SK-N-SH (cell line): ENCODE results near the gene FAM219A. TPM values are rescaled to one million over a fixed set of nuclear protein-coding genes. Genes with fewer than 3 reads are reported as not detected.

ENCODE experiments used
- CTCF ChIA-PET: fragments of 300-600, 350-600 bp; formaldehyde crosslinking; extraction: SDS; loops from one replicate; lab custom pipeline; 2021; lab: Yijun Ruan, JAX
- POLR2A ChIA-PET: fragments of 350-600 bp; sonication (Branson Sonifier 250); formaldehyde crosslinking; extraction: SDS; loops from one replicate; lab custom pipeline; 2020; ENCODE audit warnings: antibody characterized with exemption, inconsistent platforms; lab: Yijun Ruan, JAX
- DNase-seq: peaks from one replicate; pipeline ENCODE4 v3.0.0; 2012
- H2AFZ ChIP-seq: fragments of 200-600 bp; sonication (generic); 2 replicates; pipeline ENCODE4 v1.8.1; 2016; ENCODE audit warnings: antibody characterized with exemption, mild to moderate bottlenecking, low read depth
- H3F3A ChIP-seq: fragments of 200-600 bp; sonication (generic); replicated peaks from 2 replicates; pipeline ENCODE3; 2016; ENCODE audit warnings: antibody characterized with exemption, mild to moderate bottlenecking; ENCODE audit not compliant: insufficient read depth
- H3K27ac ChIP-seq, 2 experiments: fragments of 200-500 bp in 1 of 2; fragments of 200-600 bp in 1 of 2; sonication (Bioruptor generic) in 1 of 2; sonication (generic), shearing (Covaris generic) in 1 of 2; 2 replicates each; pipeline versions ENCODE4 v1.5.1 to v1.6.1; 2014 to 2016; ENCODE audit warnings: low read depth in 2 of 2, inconsistent platforms in 1 of 2, low read length in 1 of 2, mild to moderate bottlenecking in 1 of 2, mixed read lengths in 1 of 2
- H3K27me3 ChIP-seq: fragments of 200-600 bp; sonication (generic), shearing (Covaris generic); 2 replicates; pipeline ENCODE4 v1.6.1; 2016; ENCODE audit warnings: mixed run types; ENCODE audit not compliant: insufficient read depth
- H3K36me3 ChIP-seq, 2 experiments: fragments of 200-500 bp in 1 of 2; fragments of 200-600 bp in 1 of 2; sonication (Bioruptor generic) in 1 of 2; sonication (generic) in 1 of 2; replicated peaks in 1 of 2; 2 replicates each; pipeline versions ENCODE3 to v1.5.1; 2014 to 2016; ENCODE audit warnings: low read length in 1 of 2, mild to moderate bottlenecking in 1 of 2; ENCODE audit not compliant: insufficient read depth in 2 of 2, control insufficient read depth in 1 of 2
- H3K4me1 ChIP-seq, 2 experiments: fragments of 200-500 bp in 1 of 2; fragments of 200-600 bp in 1 of 2; sonication (Bioruptor generic) in 1 of 2; sonication (generic), shearing (Covaris generic) in 1 of 2; 2 replicates each; pipeline versions ENCODE4 v1.5.1 to v1.6.1; 2014 to 2016; ENCODE audit warnings: low read depth in 1 of 2, low read length in 1 of 2, mixed run types in 1 of 2; ENCODE audit not compliant: insufficient read depth in 2 of 2, control insufficient read depth in 1 of 2
- H3K4me2 ChIP-seq: fragments of 200-600 bp; sonication (generic), shearing (Covaris generic); 2 replicates; pipeline ENCODE4 v1.6.1; 2017; ENCODE audit warnings: mixed run types
- H3K4me3 ChIP-seq, 2 experiments: fragments of 200-500 bp in 1 of 2; fragments of 200-600 bp in 1 of 2; sonication (Bioruptor generic) in 1 of 2; sonication (generic), shearing (Covaris generic) in 1 of 2; 2 replicates each; pipeline versions ENCODE4 v1.5.1 to v1.8.1; 2014 to 2016; ENCODE audit warnings: low read depth in 2 of 2, inconsistent platforms in 1 of 2, low read length in 1 of 2, mild to moderate bottlenecking in 1 of 2, mixed read lengths in 1 of 2, moderate library complexity in 1 of 2
- H3K79me2 ChIP-seq: fragments of 200-600 bp; sonication (generic); 2 replicates; pipeline ENCODE4 v1.8.1; 2017; ENCODE audit warnings: mild to moderate bottlenecking; ENCODE audit not compliant: insufficient read depth
- H3K9ac ChIP-seq: fragments of 200-600 bp; sonication (generic); 2 replicates; pipeline ENCODE4 v1.6.1; 2017; ENCODE audit warnings: mixed run types
- H3K9me2 ChIP-seq: fragments of 200-600 bp; sonication (generic); 2 replicates; pipeline ENCODE4 v1.6.1; 2017; ENCODE audit warnings: mixed run types
- H3K9me3 ChIP-seq: fragments of 200-600 bp; sonication (generic); 2 replicates; pipeline ENCODE4 v1.6.1; 2017; ENCODE audit warnings: mixed run types, mild to moderate bottlenecking, moderate library complexity
- H4K20me1 ChIP-seq: fragments of 200-600 bp; sonication (generic); 2 replicates; pipeline ENCODE4 v1.6.1; 2017; ENCODE audit warnings: mild to moderate bottlenecking, mixed run types; ENCODE audit not compliant: insufficient read depth
- CHD2 ChIP-seq: fragments of 150-350 bp; IDR thresholded peaks from 2 replicates; pipeline ENCODE4 v1.6.1; 2018; ENCODE audit warnings: low read length; ENCODE audit not compliant: partially characterized antibody
- EP300 ChIP-seq, 2 experiments: IDR thresholded peaks; 2 replicates each; pipeline versions ENCODE4 v1.4.0 to v1.6.1; 2012; ENCODE audit warnings: borderline replicate concordance in 1 of 2, low read depth in 1 of 2, low read length in 1 of 2
- FOSL2 ChIP-seq: IDR thresholded peaks from 2 replicates; pipeline ENCODE4 v1.4.0; 2012; ENCODE audit warnings: low read depth, mild to moderate bottlenecking, moderate library complexity, borderline replicate concordance
- GABPA ChIP-seq: IDR thresholded peaks from 2 replicates; pipeline ENCODE4 v1.4.0; 2012; ENCODE audit warnings: low read depth, mild to moderate bottlenecking
- GATA2 ChIP-seq: sonication (generic); formaldehyde crosslinking; IDR thresholded peaks from 2 replicates; pipeline ENCODE4 v1.5.0; 2020; ENCODE audit warnings: mild to moderate bottlenecking, missing genetic modification reagents
- NRF1 ChIP-seq: IDR thresholded peaks from 2 replicates; pipeline ENCODE4 v1.6.1; 2012; ENCODE audit warnings: low read depth, mild to moderate bottlenecking, low read length
- RFX5 ChIP-seq: IDR thresholded peaks from 2 replicates; pipeline ENCODE4 v1.6.1; 2012; ENCODE audit warnings: mild to moderate bottlenecking, improper control_type of control experiment, low read length
- SMC3 ChIP-seq: IDR thresholded peaks from 2 replicates; pipeline ENCODE4 v1.6.1; 2012; ENCODE audit warnings: low read depth, low read length, improper control_type of control experiment
- TCF12 ChIP-seq: IDR thresholded peaks from 2 replicates; pipeline ENCODE4 v1.4.0; 2012
- TEAD4 ChIP-seq: IDR thresholded peaks from 2 replicates; pipeline ENCODE4 v1.4.0; 2012; ENCODE audit warnings: mild to moderate bottlenecking, borderline replicate concordance; ENCODE audit not compliant: insufficient read depth
- YY1 ChIP-seq: IDR thresholded peaks from 2 replicates; pipeline ENCODE4 v1.4.0; 2012; ENCODE audit warnings: low read depth, mild to moderate bottlenecking
- WGBS: methylation state at CpG from one replicate; pipeline ENCODE4 v1.1.6; 2017; ENCODE audit warnings: low lambda C conversion rate; 5-methylcytosine and 5-hydroxymethylcytosine counted together
- polyA plus RNA-seq, 3 experiments: library from polyadenylated mRNA; depleted of rRNA; stranded (reverse); fragments of >200 nt; gene quantifications; 2 replicates each; pipeline ENCODE4 v1.2.3, GENCODE V29; 2012
- TF ChIP-seq, protein P1 (sequence below): fragments of 150-350 bp; IDR thresholded peaks from 2 replicates; pipeline ENCODE4 v1.6.1; 2016; ENCODE audit warnings: mild to moderate bottlenecking, low read depth, low read length
- TF ChIP-seq, protein P2 (sequence below): fragments of 150-350 bp; IDR thresholded peaks from 2 replicates; pipeline ENCODE4 v1.6.1; 2017; ENCODE audit warnings: antibody characterized with exemption, low read length, low read depth, borderline replicate concordance
- TF ChIP-seq, protein P3 (sequence below): IDR thresholded peaks from 2 replicates; pipeline ENCODE4 v1.4.0; 2012; ENCODE audit warnings: low read depth, borderline replicate concordance
- TF ChIP-seq, protein P4 (sequence below): IDR thresholded peaks from 2 replicates; pipeline ENCODE4; 2012
- TF ChIP-seq, protein P5 (sequence below): IDR thresholded peaks from 2 replicates; pipeline ENCODE4 v1.6.1; 2012; ENCODE audit warnings: mild to moderate bottlenecking, low read depth, low read length, moderate library complexity
- TF ChIP-seq, protein P6 (sequence below): fragments of 200-600 bp; sonication (generic); IDR thresholded peaks from 2 replicates; pipeline ENCODE4 v1.6.1; 2017; ENCODE audit warnings: antibody characterized with exemption, mild to moderate bottlenecking, moderate library complexity

The FAM219A gene
- polyA plus RNA-seq, 1 of the 3 experiments (the other 2 are of a cell fraction), result 15.7 TPM

DNA sequence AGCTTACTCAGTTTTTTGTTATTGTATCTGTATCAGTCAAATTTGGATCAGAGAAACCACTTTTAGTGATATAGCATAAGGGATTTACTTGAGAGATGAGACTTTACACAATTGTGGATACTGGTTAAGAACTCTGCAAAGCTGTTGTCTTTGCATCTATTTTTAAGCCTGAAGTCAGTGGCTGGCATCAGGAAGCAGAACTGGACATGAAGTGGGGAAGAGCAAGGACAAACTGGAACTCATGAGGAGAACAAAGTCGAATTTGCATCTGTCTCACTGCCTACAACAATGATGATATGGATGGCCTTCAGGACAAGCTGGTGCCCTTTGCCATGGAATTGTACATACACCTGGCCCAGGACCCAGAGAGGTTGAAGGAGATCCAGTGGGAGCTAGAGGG is 65.9 kb downstream of the FAM219A start:
- POLR2A ChIA-PET, result no interaction called here
- H3K9me3 ChIP-seq, result no peaks in the 10 kb centered on the region
- H4K20me1 ChIP-seq, result no peaks in the 10 kb centered on the region
- no peaks in the 10 kb centered on the region for H3K79me2 ChIP-seq
- peaks cover 4 to 5% of the 10 kb centered on the region in 2 experiments for H3K36me3 ChIP-seq
- CTCF ChIA-PET, result interaction anchor here (0.7 to 5.2 kb wide), 7 partner anchors 11 to 199 kb away, joined by 3 to 36 read pairs (median 5); no protein-coding TSS in a partner anchor
- 92% methylated on average over 1 of the region's 1 CpG for WGBS
- no peaks in the 10 kb centered on the region for H3K27me3 ChIP-seq
- no peak overlapping the region for H3K4me2 ChIP-seq
- H3K9ac ChIP-seq, result no peak overlapping the region
- H3K9me2 ChIP-seq, result 0 out of 2 replicates have a peak, but pooled peaks cover 2% of the 10 kb centered on the region
- DNase-seq, result no peak
- H3K27ac ChIP-seq, result no peak overlapping the region
- H3K4me3 ChIP-seq, result no peak overlapping the region
- TF ChIP-seq SMC3, result no peak
- no peak for TF ChIP-seq YY1
- no peak for TF ChIP-seq RFX5
- TF ChIP-seq, protein P1, sequence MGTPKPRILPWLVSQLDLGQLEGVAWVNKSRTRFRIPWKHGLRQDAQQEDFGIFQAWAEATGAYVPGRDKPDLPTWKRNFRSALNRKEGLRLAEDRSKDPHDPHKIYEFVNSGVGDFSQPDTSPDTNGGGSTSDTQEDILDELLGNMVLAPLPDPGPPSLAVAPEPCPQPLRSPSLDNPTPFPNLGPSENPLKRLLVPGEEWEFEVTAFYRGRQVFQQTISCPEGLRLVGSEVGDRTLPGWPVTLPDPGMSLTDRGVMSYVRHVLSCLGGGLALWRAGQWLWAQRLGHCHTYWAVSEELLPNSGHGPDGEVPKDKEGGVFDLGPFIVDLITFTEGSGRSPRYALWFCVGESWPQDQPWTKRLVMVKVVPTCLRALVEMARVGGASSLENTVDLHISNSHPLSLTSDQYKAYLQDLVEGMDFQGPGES, result no peak
- TF ChIP-seq, protein P2, sequence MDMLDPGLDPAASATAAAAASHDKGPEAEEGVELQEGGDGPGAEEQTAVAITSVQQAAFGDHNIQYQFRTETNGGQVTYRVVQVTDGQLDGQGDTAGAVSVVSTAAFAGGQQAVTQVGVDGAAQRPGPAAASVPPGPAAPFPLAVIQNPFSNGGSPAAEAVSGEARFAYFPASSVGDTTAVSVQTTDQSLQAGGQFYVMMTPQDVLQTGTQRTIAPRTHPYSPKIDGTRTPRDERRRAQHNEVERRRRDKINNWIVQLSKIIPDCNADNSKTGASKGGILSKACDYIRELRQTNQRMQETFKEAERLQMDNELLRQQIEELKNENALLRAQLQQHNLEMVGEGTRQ, result no peak
- TF ChIP-seq FOSL2, result no peak
- TF ChIP-seq, protein P3, sequence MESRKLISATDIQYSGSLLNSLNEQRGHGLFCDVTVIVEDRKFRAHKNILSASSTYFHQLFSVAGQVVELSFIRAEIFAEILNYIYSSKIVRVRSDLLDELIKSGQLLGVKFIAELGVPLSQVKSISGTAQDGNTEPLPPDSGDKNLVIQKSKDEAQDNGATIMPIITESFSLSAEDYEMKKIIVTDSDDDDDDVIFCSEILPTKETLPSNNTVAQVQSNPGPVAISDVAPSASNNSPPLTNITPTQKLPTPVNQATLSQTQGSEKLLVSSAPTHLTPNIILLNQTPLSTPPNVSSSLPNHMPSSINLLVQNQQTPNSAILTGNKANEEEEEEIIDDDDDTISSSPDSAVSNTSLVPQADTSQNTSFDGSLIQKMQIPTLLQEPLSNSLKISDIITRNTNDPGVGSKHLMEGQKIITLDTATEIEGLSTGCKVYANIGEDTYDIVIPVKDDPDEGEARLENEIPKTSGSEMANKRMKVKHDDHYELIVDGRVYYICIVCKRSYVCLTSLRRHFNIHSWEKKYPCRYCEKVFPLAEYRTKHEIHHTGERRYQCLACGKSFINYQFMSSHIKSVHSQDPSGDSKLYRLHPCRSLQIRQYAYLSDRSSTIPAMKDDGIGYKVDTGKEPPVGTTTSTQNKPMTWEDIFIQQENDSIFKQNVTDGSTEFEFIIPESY, result no peak
- TF ChIP-seq, protein P4, sequence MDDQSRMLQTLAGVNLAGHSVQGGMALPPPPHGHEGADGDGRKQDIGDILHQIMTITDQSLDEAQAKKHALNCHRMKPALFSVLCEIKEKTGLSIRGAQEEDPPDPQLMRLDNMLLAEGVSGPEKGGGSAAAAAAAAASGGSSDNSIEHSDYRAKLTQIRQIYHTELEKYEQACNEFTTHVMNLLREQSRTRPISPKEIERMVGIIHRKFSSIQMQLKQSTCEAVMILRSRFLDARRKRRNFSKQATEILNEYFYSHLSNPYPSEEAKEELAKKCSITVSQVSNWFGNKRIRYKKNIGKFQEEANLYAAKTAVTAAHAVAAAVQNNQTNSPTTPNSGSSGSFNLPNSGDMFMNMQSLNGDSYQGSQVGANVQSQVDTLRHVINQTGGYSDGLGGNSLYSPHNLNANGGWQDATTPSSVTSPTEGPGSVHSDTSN, result no peak
- TF ChIP-seq CHD2, result no peak
- H2AFZ ChIP-seq, result no peak overlapping the region
- peaks cover 4% of the 10 kb centered on the region for H3F3A ChIP-seq
- H3K4me1 ChIP-seq, result no peaks in the 10 kb centered on the region

DNA sequence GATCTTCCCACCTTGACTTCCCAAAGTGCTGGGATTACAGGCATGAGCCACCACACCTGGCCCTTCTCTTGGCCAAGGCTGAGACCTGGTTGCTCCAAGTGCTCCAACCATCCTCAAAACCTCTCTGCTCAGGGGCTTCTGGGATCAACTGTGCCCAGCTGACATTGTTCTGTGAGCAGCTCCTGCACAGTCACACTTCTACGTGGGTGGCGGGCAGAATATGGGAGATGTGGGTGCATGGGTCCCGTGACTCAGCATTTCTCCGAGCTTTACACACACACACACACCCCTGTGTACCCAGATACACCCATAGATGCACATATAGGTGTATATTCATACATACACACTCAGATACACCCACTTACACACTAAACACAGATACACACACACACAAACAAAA is 71.1 kb downstream of the FAM219A start:
- DNase-seq, result no peak
- no peak overlapping the region for H3K27ac ChIP-seq
- H3K9me2 ChIP-seq, result 0 out of 2 replicates have a peak, but pooled peaks cover 2% of the 10 kb centered on the region
- H2AFZ ChIP-seq, result no peak overlapping the region
- H4K20me1 ChIP-seq, result no peaks in the 10 kb centered on the region
- H3K27me3 ChIP-seq, result no peaks in the 10 kb centered on the region
- H3K9me3 ChIP-seq, result no peaks in the 10 kb centered on the region
- no peak overlapping the region for H3K9ac ChIP-seq
- H3K36me3 ChIP-seq, result no peaks in the 10 kb centered on the region
- H3K4me2 ChIP-seq, result no peak overlapping the region
- H3K79me2 ChIP-seq, result no peaks in the 10 kb centered on the region
- H3K4me1 ChIP-seq, result no peaks in the 10 kb centered on the region
- CTCF ChIA-PET, result interaction anchor here (0.9 to 2.8 kb wide), 3 partner anchors 16 to 113 kb away, joined by 3 to 17 read pairs (median 8); no protein-coding TSS in a partner anchor
- H3F3A ChIP-seq, result no peaks in the 10 kb centered on the region
- WGBS, result 80% methylated on average over 4 of the region's 4 CpGs
- POLR2A ChIA-PET, result no interaction called here
- no peak overlapping the region for H3K4me3 ChIP-seq
- TF ChIP-seq GATA2 (CRISPR knock-in tag) (no peak), TCF12 (no peak), NRF1 (no peak), TEAD4 (no peak), EP300 (IDR thresholded peaks at IDR 0.05; ENCODE audit: borderline replicate concordance in 1 of 2, low read depth in 1 of 2, low read length in 1 of 2) (no peak), GABPA (no peak)
- TF ChIP-seq, protein P5, sequence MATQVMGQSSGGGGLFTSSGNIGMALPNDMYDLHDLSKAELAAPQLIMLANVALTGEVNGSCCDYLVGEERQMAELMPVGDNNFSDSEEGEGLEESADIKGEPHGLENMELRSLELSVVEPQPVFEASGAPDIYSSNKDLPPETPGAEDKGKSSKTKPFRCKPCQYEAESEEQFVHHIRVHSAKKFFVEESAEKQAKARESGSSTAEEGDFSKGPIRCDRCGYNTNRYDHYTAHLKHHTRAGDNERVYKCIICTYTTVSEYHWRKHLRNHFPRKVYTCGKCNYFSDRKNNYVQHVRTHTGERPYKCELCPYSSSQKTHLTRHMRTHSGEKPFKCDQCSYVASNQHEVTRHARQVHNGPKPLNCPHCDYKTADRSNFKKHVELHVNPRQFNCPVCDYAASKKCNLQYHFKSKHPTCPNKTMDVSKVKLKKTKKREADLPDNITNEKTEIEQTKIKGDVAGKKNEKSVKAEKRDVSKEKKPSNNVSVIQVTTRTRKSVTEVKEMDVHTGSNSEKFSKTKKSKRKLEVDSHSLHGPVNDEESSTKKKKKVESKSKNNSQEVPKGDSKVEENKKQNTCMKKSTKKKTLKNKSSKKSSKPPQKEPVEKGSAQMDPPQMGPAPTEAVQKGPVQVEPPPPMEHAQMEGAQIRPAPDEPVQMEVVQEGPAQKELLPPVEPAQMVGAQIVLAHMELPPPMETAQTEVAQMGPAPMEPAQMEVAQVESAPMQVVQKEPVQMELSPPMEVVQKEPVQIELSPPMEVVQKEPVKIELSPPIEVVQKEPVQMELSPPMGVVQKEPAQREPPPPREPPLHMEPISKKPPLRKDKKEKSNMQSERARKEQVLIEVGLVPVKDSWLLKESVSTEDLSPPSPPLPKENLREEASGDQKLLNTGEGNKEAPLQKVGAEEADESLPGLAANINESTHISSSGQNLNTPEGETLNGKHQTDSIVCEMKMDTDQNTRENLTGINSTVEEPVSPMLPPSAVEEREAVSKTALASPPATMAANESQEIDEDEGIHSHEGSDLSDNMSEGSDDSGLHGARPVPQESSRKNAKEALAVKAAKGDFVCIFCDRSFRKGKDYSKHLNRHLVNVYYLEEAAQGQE, result no peak
- TF ChIP-seq, protein P6, sequence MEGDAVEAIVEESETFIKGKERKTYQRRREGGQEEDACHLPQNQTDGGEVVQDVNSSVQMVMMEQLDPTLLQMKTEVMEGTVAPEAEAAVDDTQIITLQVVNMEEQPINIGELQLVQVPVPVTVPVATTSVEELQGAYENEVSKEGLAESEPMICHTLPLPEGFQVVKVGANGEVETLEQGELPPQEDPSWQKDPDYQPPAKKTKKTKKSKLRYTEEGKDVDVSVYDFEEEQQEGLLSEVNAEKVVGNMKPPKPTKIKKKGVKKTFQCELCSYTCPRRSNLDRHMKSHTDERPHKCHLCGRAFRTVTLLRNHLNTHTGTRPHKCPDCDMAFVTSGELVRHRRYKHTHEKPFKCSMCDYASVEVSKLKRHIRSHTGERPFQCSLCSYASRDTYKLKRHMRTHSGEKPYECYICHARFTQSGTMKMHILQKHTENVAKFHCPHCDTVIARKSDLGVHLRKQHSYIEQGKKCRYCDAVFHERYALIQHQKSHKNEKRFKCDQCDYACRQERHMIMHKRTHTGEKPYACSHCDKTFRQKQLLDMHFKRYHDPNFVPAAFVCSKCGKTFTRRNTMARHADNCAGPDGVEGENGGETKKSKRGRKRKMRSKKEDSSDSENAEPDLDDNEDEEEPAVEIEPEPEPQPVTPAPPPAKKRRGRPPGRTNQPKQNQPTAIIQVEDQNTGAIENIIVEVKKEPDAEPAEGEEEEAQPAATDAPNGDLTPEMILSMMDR, result no peak
